CD4-positive, alpha-beta memory T cell (primary cell): ENCODE measurements around the gene RGPD3. TPM values are rescaled to one million over a fixed set of nuclear protein-coding genes. Genes with fewer than 3 reads are reported as not detected.

Experiments used
- CTCF ChIA-PET: fragments of 350-600 bp; sonication (Branson Sonifier 250); formaldehyde crosslinking; loops from one replicate; lab custom pipeline; 2021; ENCODE audit warnings: inconsistent platforms; ENCODE audit not compliant: partially characterized antibody; lab: Charles Lee
- POLR2A ChIA-PET: fragments of 350-600 bp; sonication (Branson Sonifier 250); formaldehyde crosslinking; loops from one replicate; lab custom pipeline; 2021; ENCODE audit not compliant: partially characterized antibody; lab: Charles Lee
- DNase-seq, 5 donors: peaks; one replicate each; pipeline versions ENCODE4 v3.0.0 to v3.0.0-alpha.2; 2020 to 2022; ENCODE audit warnings: mixed read lengths in 1 of 5
- H3K27ac ChIP-seq: one replicate; pipeline ENCODE4 v1.7.0; 2013; ENCODE audit warnings: low read depth, low read length
- H3K27me3 ChIP-seq: 2 replicates; pipeline ENCODE4 v1.7.0; 2013; ENCODE audit warnings: mild to moderate bottlenecking, low read length, moderate library complexity; ENCODE audit not compliant: insufficient read depth
- H3K36me3 ChIP-seq: 2 replicates; pipeline ENCODE4 v1.7.0; 2013; ENCODE audit warnings: mild to moderate bottlenecking, low read length, moderate library complexity; ENCODE audit not compliant: insufficient read depth
- H3K4me1 ChIP-seq: 2 replicates; pipeline ENCODE4 v1.7.0; 2013; ENCODE audit warnings: mild to moderate bottlenecking, low read length, moderate library complexity; ENCODE audit not compliant: insufficient read depth
- H3K4me3 ChIP-seq, 2 donors: one replicate each; pipeline ENCODE4 v1.7.0; 2013; ENCODE audit warnings: low read length in 2 of 2, mild to moderate bottlenecking in 1 of 2
- H3K9me3 ChIP-seq, 2 donors: one replicate each; pipeline ENCODE4 v1.7.0; 2013; ENCODE audit warnings: low read length in 2 of 2, control low read depth in 1 of 2; ENCODE audit not compliant: control insufficient read depth in 1 of 2
- H3K27ac Mint-ChIP-seq, 7 donors: one replicate each; pipeline ENCODE4 v1.8.0; 2020 to 2021; ENCODE audit warnings: mixed read lengths in 7 of 7, mild to moderate bottlenecking in 6 of 7, inconsistent platforms in 3 of 7, moderate library complexity in 3 of 7
- H3K27me3 Mint-ChIP-seq, 2 donors: one replicate each; pipeline ENCODE4 v1.8.0; 2020 to 2021; ENCODE audit warnings: mixed read lengths in 2 of 2
- H3K36me3 Mint-ChIP-seq, 2 donors: one replicate each; pipeline ENCODE4 v1.8.0; 2020 to 2021; ENCODE audit warnings: mixed read lengths in 2 of 2, inconsistent platforms in 1 of 2, mild to moderate bottlenecking in 1 of 2
- H3K4me1 Mint-ChIP-seq, 4 donors: one replicate each; pipeline ENCODE4 v1.8.0; 2020 to 2021; ENCODE audit warnings: mixed read lengths in 4 of 4, mild to moderate bottlenecking in 1 of 4
- H3K4me3 Mint-ChIP-seq, 8 donors: one replicate each; pipeline ENCODE4 v1.8.0; 2020 to 2021; ENCODE audit warnings: mixed read lengths in 8 of 8, mild to moderate bottlenecking in 7 of 8, moderate library complexity in 6 of 8, inconsistent platforms in 3 of 8
- H3K9me3 Mint-ChIP-seq, 8 donors: one replicate each; pipeline ENCODE4 v1.8.0; 2020 to 2021; ENCODE audit warnings: mixed read lengths in 8 of 8, mild to moderate bottlenecking in 5 of 8, inconsistent platforms in 3 of 8, moderate library complexity in 1 of 8
- intact Hi-C: fragments of 100-400 bp; cut with micrococcal nuclease; formaldehyde crosslinking; loops from one replicate; pipeline ENCODE4 v1.15.1; 2023
- polyA plus RNA-seq, 2 donors: library from polyadenylated mRNA; unstranded; fragments of 300-500 nt; fragmentation: Illumina TruSeq; gene quantifications; one replicate each; pipeline ENCODE4 v1.2.3, GENCODE V29; 2021
- total RNA-seq, 2 experiments: library from RNA; stranded (reverse); gene quantifications; one replicate each; pipeline ENCODE4 v1.2.3, GENCODE V29; 2021

RGPD3 gene
- total and polyA plus RNA-seq, 4 experiments from 2014 or later: 0.44 to 0.47 TPM; not detected in 2

DNA sequence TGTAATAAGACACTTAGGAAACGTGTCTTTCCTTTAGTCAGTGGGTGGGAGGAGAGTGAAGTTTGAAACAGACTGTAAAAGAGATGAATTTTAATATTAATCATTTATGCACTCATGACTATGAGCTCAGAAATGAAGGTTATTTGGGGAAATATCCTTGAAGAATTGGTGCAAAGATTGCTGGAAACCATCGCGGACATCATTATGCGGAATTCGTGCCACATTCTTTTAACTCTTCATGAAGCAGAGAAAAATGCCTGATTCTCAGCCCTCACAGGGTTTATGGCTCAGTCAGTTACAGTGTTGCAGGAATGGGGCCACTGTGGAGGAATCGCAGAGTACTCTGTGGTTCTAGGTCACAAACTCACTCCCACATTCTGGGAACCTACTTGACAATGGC lies 109.7 kb downstream of the RGPD3 start:
- DNase-seq: no peak
- Histone ChIP-seq H3K4me1 (no peaks in the 10 kb centered on the region), H3K9me3 (no peaks in the 10 kb centered on the region), H3K27me3 (no peaks in the 10 kb centered on the region), H3K36me3 (no peaks in the 10 kb centered on the region), H3K4me3 (no peak overlapping the region), H3K27ac (no peak overlapping the region)
- no peak overlapping the region for H3K4me3 Mint-ChIP-seq
- H3K4me1 Mint-ChIP-seq: no peaks in the 10 kb centered on the region
- H3K36me3 Mint-ChIP-seq: no peaks in the 10 kb centered on the region
- H3K27ac Mint-ChIP-seq: no peak overlapping the region
- peaks cover 16 to 18% of the 10 kb centered on the region in 2 donors for H3K27me3 Mint-ChIP-seq
- POLR2A ChIA-PET: no interaction called here
- peaks cover 0 to 4% (median 0%) of the 10 kb centered on the region in 8 donors for H3K9me3 Mint-ChIP-seq
- intact Hi-C loops: no loop called here
- CTCF ChIA-PET: no interaction called here

DNA sequence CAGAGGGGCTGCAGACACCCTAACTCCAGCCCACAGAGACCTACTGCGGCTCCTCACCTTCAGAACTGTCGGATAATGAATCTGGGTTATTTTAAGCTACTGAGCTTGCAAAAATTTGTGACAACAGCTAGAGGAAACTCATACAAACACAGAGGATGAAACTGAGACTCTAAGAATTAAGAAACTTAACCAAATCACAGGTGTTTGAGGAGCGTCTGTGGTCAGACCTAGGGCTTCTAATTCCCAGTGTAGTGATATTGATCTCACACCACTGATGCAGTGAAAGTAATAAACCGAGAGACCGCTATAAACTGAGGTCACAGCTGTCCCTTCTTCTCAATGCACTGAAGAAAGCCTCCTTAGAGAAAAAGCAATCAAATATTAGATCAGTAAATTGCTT lies 110.1 kb downstream of the RGPD3 start:
- Histone ChIP-seq H3K4me3 (no peak overlapping the region), H3K9me3 (no peaks in the 10 kb centered on the region), H3K36me3 (no peaks in the 10 kb centered on the region), H3K4me1 (no peaks in the 10 kb centered on the region), H3K27me3 (no peaks in the 10 kb centered on the region), H3K27ac (no peak overlapping the region)
- Mint-ChIP-seq H3K9me3 (peaks cover 0 to 4% (median 0%) of the 10 kb centered on the region in 8 donors), H3K4me3 (no peak overlapping the region), H3K27me3 (peaks cover 18% of the 10 kb centered on the region in 2 donors), H3K36me3 (no peaks in the 10 kb centered on the region), H3K4me1 (no peaks in the 10 kb centered on the region), H3K27ac (no peak overlapping the region)
- ChIA-PET CTCF (no interaction called here), POLR2A (no interaction called here)
- intact Hi-C loops: no loop called here
- DNase-seq: no peak

DNA sequence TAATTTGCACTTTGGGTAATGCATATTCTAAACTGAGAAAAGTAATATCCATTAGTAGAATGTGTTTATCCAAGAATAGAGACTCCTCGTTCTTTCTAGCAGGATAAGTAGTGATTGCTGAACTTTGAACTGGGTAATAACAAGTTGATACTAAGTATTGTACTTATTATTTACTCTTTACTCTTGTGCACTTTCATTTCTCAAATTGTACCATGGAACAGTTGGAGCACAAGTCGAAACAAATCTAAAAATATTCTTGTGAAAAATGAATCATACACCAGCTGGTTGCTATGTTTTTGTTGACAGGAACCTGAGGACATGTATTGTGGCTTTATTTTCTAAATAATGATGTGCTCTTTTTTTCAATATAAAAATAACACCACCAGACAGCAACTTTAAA lies 111.9 kb downstream of the RGPD3 start:
- H3K4me3 ChIP-seq: no peak overlapping the region
- no peaks in the 10 kb centered on the region for H3K4me1 ChIP-seq
- H3K36me3 ChIP-seq: no peaks in the 10 kb centered on the region
- ChIA-PET POLR2A (no interaction called here), CTCF (no interaction called here)
- DNase-seq: no peak
- no peak overlapping the region for H3K27ac ChIP-seq
- intact Hi-C loops: no loop called here
- Mint-ChIP-seq H3K4me1 (no peaks in the 10 kb centered on the region), H3K27me3 (peaks cover 15 to 16% of the 10 kb centered on the region in 2 donors), H3K9me3 (peaks cover 0 to 4% (median 0%) of the 10 kb centered on the region in 8 donors), H3K27ac (no peak overlapping the region), H3K36me3 (no peaks in the 10 kb centered on the region), H3K4me3 (no peak overlapping the region)
- H3K9me3 ChIP-seq: no peaks in the 10 kb centered on the region
- H3K27me3 ChIP-seq: no peaks in the 10 kb centered on the region

DNA sequence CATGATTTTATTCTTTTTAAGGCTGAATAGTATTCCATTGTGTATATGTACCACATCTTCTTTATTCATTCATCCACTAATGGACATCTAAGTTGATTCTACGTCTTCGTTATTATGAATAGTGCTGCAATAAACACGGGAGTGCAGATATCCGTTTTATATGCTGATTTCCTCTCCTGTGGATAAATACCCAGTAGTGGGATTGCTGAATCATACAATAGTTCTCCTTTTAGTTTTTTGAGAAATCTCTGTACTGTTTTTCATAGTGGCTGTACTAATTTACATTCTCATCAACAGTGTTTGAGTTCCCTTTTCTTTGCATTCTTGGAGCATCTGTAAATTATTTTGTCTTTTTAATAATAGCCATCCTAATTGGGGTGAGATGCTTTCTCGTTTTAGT lies 114.5 kb downstream of the RGPD3 start:
- Histone ChIP-seq H3K27ac (no peak overlapping the region), H3K9me3 (no peaks in the 10 kb centered on the region), H3K4me1 (no peaks in the 10 kb centered on the region), H3K27me3 (no peaks in the 10 kb centered on the region), H3K36me3 (no peaks in the 10 kb centered on the region), H3K4me3 (no peak overlapping the region)
- peaks cover 0 to 4% (median 0%) of the 10 kb centered on the region in 8 donors for H3K9me3 Mint-ChIP-seq
- POLR2A ChIA-PET: no interaction called here
- no peaks in the 10 kb centered on the region for H3K36me3 Mint-ChIP-seq
- CTCF ChIA-PET: no interaction called here
- intact Hi-C loops: no loop called here
- H3K27ac Mint-ChIP-seq: no peak overlapping the region
- no peak for DNase-seq
- H3K4me3 Mint-ChIP-seq: no peak overlapping the region
- peaks cover 0 to under 1% (median under 1%) of the 10 kb centered on the region in 4 donors for H3K4me1 Mint-ChIP-seq
- peaks cover 9 to 10% of the 10 kb centered on the region in 2 donors for H3K27me3 Mint-ChIP-seq

DNA sequence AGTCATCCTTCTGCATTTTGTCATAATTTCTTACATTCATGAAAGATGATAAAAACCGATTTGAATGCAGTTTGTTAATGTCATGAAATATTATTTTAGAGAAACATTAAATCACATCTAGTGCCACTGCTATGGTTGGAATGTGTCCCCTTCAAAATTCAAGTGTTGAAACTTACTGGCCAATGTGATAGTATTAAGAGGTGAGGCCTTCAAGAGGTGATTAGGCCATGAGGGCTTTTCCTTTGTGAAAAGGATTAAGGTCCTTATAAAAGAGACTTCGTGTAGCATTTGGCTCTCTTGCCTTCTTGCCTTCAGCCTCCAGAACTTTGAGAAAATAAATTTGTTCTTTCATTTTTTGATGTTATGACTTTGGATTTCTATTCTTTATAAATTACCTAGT lies 117.2 kb downstream of the RGPD3 start:
- ChIA-PET CTCF (no interaction called here), POLR2A (no interaction called here)
- H3K27ac ChIP-seq: no peak overlapping the region
- no peak for DNase-seq
- H3K4me3 ChIP-seq: no peak overlapping the region
- peaks cover 0 to 4% (median 0%) of the 10 kb centered on the region in 8 donors for H3K9me3 Mint-ChIP-seq
- no peaks in the 10 kb centered on the region for H3K27me3 ChIP-seq
- no peaks in the 10 kb centered on the region for H3K9me3 ChIP-seq
- intact Hi-C loops: no loop called here
- no peak overlapping the region for H3K27ac Mint-ChIP-seq
- H3K36me3 ChIP-seq: no peaks in the 10 kb centered on the region
- no peaks in the 10 kb centered on the region for H3K36me3 Mint-ChIP-seq
- peaks cover 6 to 10% of the 10 kb centered on the region in 2 donors for H3K27me3 Mint-ChIP-seq
- no peak overlapping the region for H3K4me3 Mint-ChIP-seq
- peaks cover 0 to 10% (median 7%) of the 10 kb centered on the region in 4 donors for H3K4me1 Mint-ChIP-seq
- H3K4me1 ChIP-seq: no peaks in the 10 kb centered on the region

DNA sequence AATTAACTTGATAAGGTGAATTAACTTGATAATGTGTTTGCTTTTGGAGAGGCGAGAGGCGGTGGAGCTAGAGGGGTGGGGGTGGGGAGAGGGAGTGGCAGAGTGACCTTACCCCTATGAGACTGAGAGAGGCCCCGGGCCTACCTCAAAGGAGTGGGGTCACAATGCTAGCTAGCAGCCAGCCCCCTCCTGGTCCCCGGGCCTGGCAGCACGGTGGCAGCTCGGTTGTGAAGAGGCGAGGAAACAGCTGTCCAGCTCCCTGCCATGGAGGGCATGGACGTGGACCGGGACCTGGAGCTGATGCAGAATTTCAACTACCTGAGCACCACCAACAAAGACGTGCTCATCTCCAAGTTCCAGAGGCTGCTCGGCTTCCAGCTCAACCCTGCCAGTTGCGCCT lies 123.9 kb downstream of the RGPD3 start:
- no peak overlapping the region for H3K27ac ChIP-seq
- H3K36me3 ChIP-seq: no peaks in the 10 kb centered on the region
- H3K9me3 Mint-ChIP-seq: peaks cover 0 to 4% (median 0%) of the 10 kb centered on the region in 8 donors
- intact Hi-C loops: no loop called here
- no peak overlapping the region for H3K27ac Mint-ChIP-seq
- H3K27me3 Mint-ChIP-seq: no peaks in the 10 kb centered on the region
- no peak overlapping the region for H3K4me3 ChIP-seq
- H3K4me1 ChIP-seq: no peaks in the 10 kb centered on the region
- H3K4me3 Mint-ChIP-seq: no peak overlapping the region
- DNase-seq: no peak
- H3K27me3 ChIP-seq: no peaks in the 10 kb centered on the region
- peaks cover 0 to 10% (median 7%) of the 10 kb centered on the region in 4 donors for H3K4me1 Mint-ChIP-seq
- no peaks in the 10 kb centered on the region for H3K36me3 Mint-ChIP-seq
- POLR2A ChIA-PET: no interaction called here
- no peaks in the 10 kb centered on the region for H3K9me3 ChIP-seq
- CTCF ChIA-PET: no interaction called here

DNA sequence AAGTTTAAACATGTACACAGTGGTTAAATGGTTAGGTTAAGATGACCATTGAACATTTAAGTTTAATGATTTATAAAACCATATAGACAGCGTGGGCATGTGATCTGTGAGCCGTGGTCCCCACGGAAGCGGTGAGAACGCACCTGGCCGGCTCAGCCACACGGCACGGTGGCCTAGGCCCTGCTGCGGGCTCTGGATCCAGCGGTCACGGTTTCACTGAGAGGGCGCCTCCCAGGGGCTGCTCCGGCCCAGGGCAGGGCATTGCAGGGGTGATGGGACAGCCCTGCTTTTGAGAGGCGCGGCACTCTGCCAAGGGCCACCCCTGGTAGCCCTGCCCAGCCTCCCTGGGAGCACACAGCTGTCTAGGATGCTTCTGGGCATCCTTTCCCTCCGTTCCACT lies 124.9 kb downstream of the RGPD3 start:
- peaks cover 0 to 4% (median 0%) of the 10 kb centered on the region in 8 donors for H3K9me3 Mint-ChIP-seq

DNA sequence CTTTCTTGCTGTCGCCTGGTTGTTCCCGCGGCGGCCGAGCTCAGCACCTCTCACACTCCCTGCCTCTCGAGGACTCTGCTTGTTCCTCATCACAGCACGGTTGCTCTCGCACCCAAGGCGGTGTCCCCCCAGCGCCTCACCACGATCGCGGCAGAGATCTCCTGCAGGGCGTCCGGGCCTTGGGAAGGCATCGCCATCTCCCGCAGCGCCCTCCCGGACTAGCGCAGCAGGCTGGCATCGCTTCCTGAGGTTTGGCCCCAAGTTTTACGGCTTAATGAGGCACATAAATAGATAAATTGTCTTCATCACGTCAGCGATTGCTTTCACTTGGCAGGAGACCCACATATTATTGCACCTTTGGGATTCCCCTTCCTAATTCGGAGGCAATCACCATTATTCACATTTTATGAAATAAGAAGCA lies 125.4 kb downstream of the RGPD3 start:
- intact Hi-C loops: no loop called here
- H3K36me3 Mint-ChIP-seq: no peaks in the 10 kb centered on the region
- H3K27me3 Mint-ChIP-seq: peaks cover 0 to under 1% of the 10 kb centered on the region in 2 donors
- H3K4me3 ChIP-seq: no peak overlapping the region
- H3K27ac Mint-ChIP-seq: no peak overlapping the region
- ChIA-PET POLR2A (no interaction called here), CTCF (no interaction called here)
- H3K36me3 ChIP-seq: no peaks in the 10 kb centered on the region
- no peaks in the 10 kb centered on the region for H3K9me3 ChIP-seq
- H3K27me3 ChIP-seq: no peaks in the 10 kb centered on the region
- H3K4me1 ChIP-seq: no peaks in the 10 kb centered on the region
- H3K4me3 Mint-ChIP-seq: no peak overlapping the region
- H3K27ac ChIP-seq: no peak overlapping the region
- H3K4me1 Mint-ChIP-seq: peaks cover 0 to 1% (median under 1%) of the 10 kb centered on the region in 4 donors
- H3K9me3 Mint-ChIP-seq: peaks cover 0 to 6% (median 0%) of the 10 kb centered on the region in 8 donors
- no peak for DNase-seq

More for the DNA sequence above, 124.9 kb downstream of the RGPD3 start:
- Histone ChIP-seq H3K27ac (no peak overlapping the region), H3K27me3 (no peaks in the 10 kb centered on the region), H3K9me3 (no peaks in the 10 kb centered on the region), H3K36me3 (no peaks in the 10 kb centered on the region), H3K4me3 (no peak overlapping the region), H3K4me1 (no peaks in the 10 kb centered on the region)
- H3K36me3 Mint-ChIP-seq: no peaks in the 10 kb centered on the region
- CTCF ChIA-PET: no interaction called here
- no peak for DNase-seq
- H3K4me3 Mint-ChIP-seq: no peak overlapping the region
- intact Hi-C loops: no loop called here
- no peak overlapping the region for H3K27ac Mint-ChIP-seq
- H3K4me1 Mint-ChIP-seq: peaks cover 0 to 5% (median 4%) of the 10 kb centered on the region in 4 donors
- H3K27me3 Mint-ChIP-seq: no peaks in the 10 kb centered on the region
- POLR2A ChIA-PET: no interaction called here
